Tibial artery (tissue), 4 donors: Measurements from ENCODE around the gene WDHD1.

Source experiments
- DNase-seq, 2 donors: peaks; one replicate each; pipeline ENCODE4 v3.0.0-alpha.2; 2019
- H3K27ac ChIP-seq, 2 donors: fragments of 200-600 bp; sonication (generic) in 1 of 2; 1 replicate in 1 of 2; 2 replicates in 1 of 2; pipeline ENCODE4 v1.5.1; 2018 to 2019; ENCODE audit warnings: mild to moderate bottlenecking in 1 of 2
- H3K27me3 ChIP-seq, 2 donors: fragments of 200-600 bp; sonication (generic) in 1 of 2; one replicate each; pipeline versions ENCODE4 v1.5.1 to v1.6.0; 2016 to 2019
- H3K36me3 ChIP-seq, 3 donors: fragments of 200-600 bp; sonication (generic) in 2 of 3; one replicate each; pipeline ENCODE4 v1.5.1; 2016 to 2019; ENCODE audit warnings: mild to moderate bottlenecking in 2 of 3
- H3K4me1 ChIP-seq, 4 donors: fragments of 200-600 bp; sonication (generic) in 2 of 4; 1 replicate in 3 of 4; 2 replicates in 1 of 4; pipeline ENCODE4 v1.5.1; 2016 to 2019
- H3K4me3 ChIP-seq, 2 donors: fragments of 200-600 bp; sonication (generic) in 1 of 2; 1 replicate in 1 of 2; 2 replicates in 1 of 2; pipeline ENCODE4 v1.5.1; 2018 to 2019; ENCODE audit warnings: mild to moderate bottlenecking in 2 of 2
- H3K9me3 ChIP-seq, 3 donors: fragments of 200-600 bp; sonication (generic) in 1 of 3; one replicate each; pipeline ENCODE4 v1.5.1; 2016 to 2019
- intact Hi-C: fragments of 100-400 bp; cut with DNase I; formaldehyde crosslinking; loops from one replicate; pipeline ENCODE4 v1.15.0; 2023; ENCODE audit warnings: low total_unique reads
- TF ChIP-seq, protein P1 (sequence below), 2 experiments: fragments of 200-600 bp in 1 of 2; fragments of 450-650 bp in 1 of 2; IDR thresholded peaks; one replicate each; pipeline ENCODE4 v1.5.1; 2017 to 2019; ENCODE audit warnings: antibody characterized with exemption in 2 of 2, mild to moderate bottlenecking in 1 of 2, moderate library complexity in 1 of 2

Gene WDHD1

GRCh38 chr14:54944737-54945391, 82.0 kb downstream of the WDHD1 start:
- no peak overlapping the region for H3K27ac ChIP-seq
- DNase-seq = no peak
- H3K4me1 ChIP-seq = no peaks in the 10 kb centered on the region
- no peaks in the 10 kb centered on the region for H3K27me3 ChIP-seq
- intact Hi-C loops = no loop called here
- TF ChIP-seq, protein P1, sequence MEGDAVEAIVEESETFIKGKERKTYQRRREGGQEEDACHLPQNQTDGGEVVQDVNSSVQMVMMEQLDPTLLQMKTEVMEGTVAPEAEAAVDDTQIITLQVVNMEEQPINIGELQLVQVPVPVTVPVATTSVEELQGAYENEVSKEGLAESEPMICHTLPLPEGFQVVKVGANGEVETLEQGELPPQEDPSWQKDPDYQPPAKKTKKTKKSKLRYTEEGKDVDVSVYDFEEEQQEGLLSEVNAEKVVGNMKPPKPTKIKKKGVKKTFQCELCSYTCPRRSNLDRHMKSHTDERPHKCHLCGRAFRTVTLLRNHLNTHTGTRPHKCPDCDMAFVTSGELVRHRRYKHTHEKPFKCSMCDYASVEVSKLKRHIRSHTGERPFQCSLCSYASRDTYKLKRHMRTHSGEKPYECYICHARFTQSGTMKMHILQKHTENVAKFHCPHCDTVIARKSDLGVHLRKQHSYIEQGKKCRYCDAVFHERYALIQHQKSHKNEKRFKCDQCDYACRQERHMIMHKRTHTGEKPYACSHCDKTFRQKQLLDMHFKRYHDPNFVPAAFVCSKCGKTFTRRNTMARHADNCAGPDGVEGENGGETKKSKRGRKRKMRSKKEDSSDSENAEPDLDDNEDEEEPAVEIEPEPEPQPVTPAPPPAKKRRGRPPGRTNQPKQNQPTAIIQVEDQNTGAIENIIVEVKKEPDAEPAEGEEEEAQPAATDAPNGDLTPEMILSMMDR (IDR thresholded peaks at IDR 0.05) = no peak
- no peak overlapping the region for H3K4me3 ChIP-seq
- H3K9me3 ChIP-seq = no peaks in the 10 kb centered on the region
- no peaks in the 10 kb centered on the region for H3K36me3 ChIP-seq

DNA sequence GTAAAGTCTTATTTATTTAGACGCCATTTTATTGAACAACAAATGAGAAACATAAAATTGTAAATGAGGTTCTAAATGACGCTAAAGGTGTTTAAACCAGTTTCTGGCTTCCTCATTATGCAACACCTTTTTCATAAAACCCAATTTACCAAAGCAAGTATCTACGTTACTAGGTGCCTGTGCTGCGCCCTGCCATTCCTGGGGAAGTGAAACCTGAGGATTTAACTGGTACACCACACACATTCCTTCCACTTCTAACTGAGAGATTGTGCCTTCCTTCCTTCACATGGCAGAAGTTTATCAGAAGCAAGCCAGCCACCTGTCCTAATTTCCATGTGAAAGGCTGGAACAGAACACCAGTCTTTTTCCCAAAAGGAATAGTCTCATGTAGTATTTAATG, 84.0 kb downstream of the WDHD1 start:
- Histone ChIP-seq H3K27me3 (no peaks in the 10 kb centered on the region), H3K4me1 (no peaks in the 10 kb centered on the region), H3K36me3 (no peaks in the 10 kb centered on the region), H3K9me3 (no peaks in the 10 kb centered on the region), H3K27ac (no peak overlapping the region), H3K4me3 (no peak overlapping the region)
- TF ChIP-seq, protein P1 (IDR thresholded peaks at IDR 0.05) = no peak
- DNase-seq = no peak
- intact Hi-C loops = no loop called here

- DNase-seq = no peak
- intact Hi-C loops = no loop called here
- Histone ChIP-seq H3K4me1 (no peaks in the 10 kb centered on the region), H3K27me3 (no peaks in the 10 kb centered on the region), H3K36me3 (no peaks in the 10 kb centered on the region), H3K27ac (no peak overlapping the region), H3K9me3 (no peaks in the 10 kb centered on the region), H3K4me3 (no peak overlapping the region)
- TF ChIP-seq, protein P1 (IDR thresholded peaks at IDR 0.05) = no peak
Measured at GRCh38 chr14:54936816-54937215, 90.1 kb downstream of the WDHD1 start.

DNA sequence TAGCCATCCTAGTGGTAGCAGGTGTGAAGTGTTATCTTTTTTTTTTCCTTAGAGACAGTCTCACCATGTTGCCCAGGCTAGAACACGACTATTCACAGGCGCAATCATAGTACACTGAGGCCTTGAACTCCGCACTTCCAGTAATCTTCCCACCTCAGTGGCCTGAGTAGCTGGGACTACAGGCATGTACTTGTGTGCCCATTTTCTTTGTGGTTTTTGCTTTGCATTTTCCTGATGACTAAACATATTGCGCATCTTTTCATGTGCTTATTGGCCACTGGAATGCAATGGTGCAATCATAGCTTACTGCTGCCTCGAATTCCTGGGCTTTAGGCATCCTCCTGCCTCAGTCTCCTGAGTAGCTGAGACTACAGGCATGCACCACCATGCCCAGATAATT, 90.9 kb downstream of the WDHD1 start:
- no peaks in the 10 kb centered on the region for H3K9me3 ChIP-seq
- H3K36me3 ChIP-seq = no peaks in the 10 kb centered on the region
- no peaks in the 10 kb centered on the region for H3K4me1 ChIP-seq
- no peak overlapping the region for H3K4me3 ChIP-seq
- no peaks in the 10 kb centered on the region for H3K27me3 ChIP-seq
- no peak overlapping the region for H3K27ac ChIP-seq
- DNase-seq = no peak
- TF ChIP-seq, protein P1 (IDR thresholded peaks at IDR 0.05) = no peak
- intact Hi-C loops = no loop called here

- TF ChIP-seq, protein P1 (IDR thresholded peaks at IDR 0.05) = no peak
- intact Hi-C loops = no loop called here
- H3K4me1 ChIP-seq = no peaks in the 10 kb centered on the region
- no peaks in the 10 kb centered on the region for H3K27me3 ChIP-seq
- DNase-seq = no peak
- no peaks in the 10 kb centered on the region for H3K9me3 ChIP-seq
- H3K36me3 ChIP-seq = no peaks in the 10 kb centered on the region
- no peak overlapping the region for H3K27ac ChIP-seq
- no peak overlapping the region for H3K4me3 ChIP-seq
Measured at GRCh38 chr14:54935100-54935499, 91.8 kb downstream of the WDHD1 start.

GRCh38 chr14:54933006-54933405, 93.9 kb downstream of the WDHD1 start:
- no peak for DNase-seq
- H3K4me3 ChIP-seq = no peak overlapping the region
- H3K36me3 ChIP-seq = no peaks in the 10 kb centered on the region
- no peaks in the 10 kb centered on the region for H3K27me3 ChIP-seq
- TF ChIP-seq, protein P1 (IDR thresholded peaks at IDR 0.05) = no peak
- intact Hi-C loops = no loop called here
- H3K9me3 ChIP-seq = no peaks in the 10 kb centered on the region
- no peak overlapping the region for H3K27ac ChIP-seq
- no peaks in the 10 kb centered on the region for H3K4me1 ChIP-seq
